Astrocyte (in vitro differentiated cells and primary cell): ENCODE results near the gene LHX2. TPM values are rescaled to one million over a fixed set of nuclear protein-coding genes. Genes with fewer than 3 reads are reported as not detected.

ENCODE experiments used
- DNase-seq: peaks from one replicate; pipeline ENCODE4 v3.0.0-alpha.2; 2010; ENCODE audit warnings: low read depth
- FAIRE-seq: peaks from 2 replicates; lab custom pipeline; 2011; peaks lifted over from hg19 to GRCh38; lab: Jason Lieb, UNC
- H2AFZ ChIP-seq: 2 replicates; pipeline ENCODE4 v1.6.0; 2012; ENCODE audit warnings: low read depth, low read length, inconsistent platforms
- H3K27ac ChIP-seq: 2 replicates; pipeline ENCODE4 v1.5.1; 2011; ENCODE audit warnings: low read depth, low read length, inconsistent platforms
- H3K27me3 ChIP-seq: 2 replicates; pipeline ENCODE4 v1.6.0; 2011; ENCODE audit warnings: low read length, inconsistent platforms; ENCODE audit not compliant: insufficient read depth
- H3K36me3 ChIP-seq: 2 replicates; pipeline ENCODE4 v1.5.1; 2011; ENCODE audit warnings: low read length, inconsistent platforms; ENCODE audit not compliant: insufficient read depth
- H3K4me1 ChIP-seq: 2 replicates; pipeline ENCODE4 v1.5.1; 2011; ENCODE audit warnings: low read length, inconsistent platforms; ENCODE audit not compliant: insufficient read depth
- H3K4me2 ChIP-seq: 2 replicates; pipeline ENCODE4 v1.6.0; 2012; ENCODE audit warnings: low read length, inconsistent platforms
- H3K4me3 ChIP-seq: 2 replicates; pipeline ENCODE4 v1.5.1; 2011; ENCODE audit warnings: low read depth, mild to moderate bottlenecking, low read length, inconsistent platforms; ENCODE audit not compliant: insufficient read depth
- H3K79me2 ChIP-seq: 2 replicates; pipeline ENCODE4 v1.6.0; 2012; ENCODE audit warnings: mild to moderate bottlenecking, low read length, inconsistent platforms; ENCODE audit not compliant: insufficient read depth
- H3K9ac ChIP-seq: 2 replicates; pipeline ENCODE4 v1.6.0; 2012; ENCODE audit warnings: mild to moderate bottlenecking, low read length, inconsistent platforms
- H3K9me3 ChIP-seq: 2 replicates; pipeline ENCODE4 v1.5.1; 2012; ENCODE audit warnings: low read depth, mild to moderate bottlenecking, low read length, inconsistent platforms; ENCODE audit not compliant: insufficient read depth
- H4K20me1 ChIP-seq: 2 replicates; pipeline ENCODE4 v1.6.0; 2012; ENCODE audit warnings: low read length, inconsistent platforms; ENCODE audit not compliant: insufficient read depth
- H3K27ac Mint-ChIP-seq: one replicate; pipeline ENCODE4 v1.8.0; 2021; ENCODE audit warnings: mild to moderate bottlenecking, mixed read lengths; ENCODE audit not compliant: unreplicated experiment
- H3K27me3 Mint-ChIP-seq: one replicate; pipeline ENCODE4 v1.8.0; 2021; ENCODE audit warnings: low read depth, mixed read lengths; ENCODE audit not compliant: unreplicated experiment
- H3K36me3 Mint-ChIP-seq: one replicate; pipeline ENCODE4 v1.8.0; 2021; ENCODE audit warnings: low read depth, mixed read lengths; ENCODE audit not compliant: unreplicated experiment
- H3K4me1 Mint-ChIP-seq: one replicate; pipeline ENCODE4 v1.8.0; 2021; ENCODE audit warnings: low read depth, mixed read lengths; ENCODE audit not compliant: unreplicated experiment
- H3K4me3 Mint-ChIP-seq: one replicate; pipeline ENCODE4 v1.8.0; 2021; ENCODE audit warnings: mild to moderate bottlenecking, moderate library complexity, mixed read lengths; ENCODE audit not compliant: unreplicated experiment
- H3K9me3 Mint-ChIP-seq: one replicate; pipeline ENCODE4 v1.8.0; 2021; ENCODE audit warnings: mild to moderate bottlenecking, mixed read lengths; ENCODE audit not compliant: unreplicated experiment
- EZH2 ChIP-seq: IDR thresholded peaks from 2 replicates; pipeline ENCODE4 v1.6.1; 2012; ENCODE audit warnings: mild to moderate bottlenecking, low read length, inconsistent platforms; ENCODE audit not compliant: insufficient read depth
- total RNA-seq: library from RNA; stranded (reverse); gene quantifications from 2 replicates; pipeline ENCODE4 v1.2.1, GENCODE V29; 2021
- TF ChIP-seq, protein P1 (sequence below): IDR thresholded peaks from 2 replicates; pipeline ENCODE4 v1.5.1; 2011; ENCODE audit warnings: low read depth, mild to moderate bottlenecking, inconsistent platforms, low read length, moderate library complexity; ENCODE audit not compliant: insufficient read depth

Gene LHX2
- total RNA-seq, 1 donor from 2014 or later: 0.14 TPM

DNA sequence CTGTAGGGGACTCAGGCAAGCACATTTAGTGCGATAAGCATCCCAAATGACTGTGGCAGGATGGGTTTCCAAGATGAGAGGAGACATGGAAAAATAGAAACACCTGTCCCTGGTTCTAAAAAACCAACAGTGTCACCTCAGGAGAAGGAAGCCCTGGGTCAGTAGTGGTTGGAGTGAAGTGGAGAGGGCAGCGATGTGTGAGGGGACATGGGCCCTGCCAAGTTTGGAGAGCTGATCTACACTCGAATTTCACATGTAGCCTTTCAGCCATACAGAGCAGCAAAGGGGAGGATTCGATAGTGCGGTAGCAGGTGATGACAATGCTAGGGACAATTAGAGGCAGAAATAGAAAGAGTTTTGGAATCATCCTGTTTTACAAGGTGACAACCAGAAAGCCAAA, 32.6 kb upstream of the LHX2 start:
- H3K4me3 Mint-ChIP-seq: no peak overlapping the region

DNA sequence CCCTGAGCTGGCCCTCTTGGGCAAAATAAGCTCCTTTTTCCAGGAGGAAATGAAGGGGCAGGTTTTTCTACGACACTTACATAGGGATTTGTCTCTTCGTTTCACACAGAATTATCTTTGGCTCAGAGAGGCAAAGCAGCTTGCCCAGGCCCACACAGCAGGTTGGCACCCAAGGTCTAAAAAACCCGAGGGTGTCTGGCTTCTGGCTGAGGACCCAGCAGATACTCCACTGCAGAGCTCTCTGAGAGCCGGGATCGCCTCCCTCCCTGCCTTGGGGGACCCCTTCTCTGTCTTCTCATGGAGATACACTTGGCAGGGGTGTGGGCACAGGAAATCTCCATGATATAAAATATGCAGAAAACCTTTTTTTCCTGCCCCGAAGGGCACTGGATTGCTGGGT, 29.0 kb upstream of the LHX2 start:
- Histone ChIP-seq H3K4me3 (no peak overlapping the region), H3K4me1 (no peaks in the 10 kb centered on the region), H3K9ac (no peak overlapping the region), H3K79me2 (no peaks in the 10 kb centered on the region), H3K4me2 (no peak overlapping the region), H3K36me3 (no peaks in the 10 kb centered on the region), H4K20me1 (no peaks in the 10 kb centered on the region), H3K27ac (no peak overlapping the region), H3K9me3 (no peaks in the 10 kb centered on the region), H3K27me3 (peaks cover 46% of the 10 kb centered on the region), H2AFZ (no peak overlapping the region)
- Mint-ChIP-seq H3K4me1 (no peaks in the 10 kb centered on the region), H3K27ac (no peak overlapping the region), H3K9me3 (peaks cover 10% of the 10 kb centered on the region), H3K36me3 (no peaks in the 10 kb centered on the region), H3K4me3 (no peak overlapping the region), H3K27me3 (peaks cover 86% of the 10 kb centered on the region)
- no peak for TF ChIP-seq EZH2
- TF ChIP-seq, protein P1, sequence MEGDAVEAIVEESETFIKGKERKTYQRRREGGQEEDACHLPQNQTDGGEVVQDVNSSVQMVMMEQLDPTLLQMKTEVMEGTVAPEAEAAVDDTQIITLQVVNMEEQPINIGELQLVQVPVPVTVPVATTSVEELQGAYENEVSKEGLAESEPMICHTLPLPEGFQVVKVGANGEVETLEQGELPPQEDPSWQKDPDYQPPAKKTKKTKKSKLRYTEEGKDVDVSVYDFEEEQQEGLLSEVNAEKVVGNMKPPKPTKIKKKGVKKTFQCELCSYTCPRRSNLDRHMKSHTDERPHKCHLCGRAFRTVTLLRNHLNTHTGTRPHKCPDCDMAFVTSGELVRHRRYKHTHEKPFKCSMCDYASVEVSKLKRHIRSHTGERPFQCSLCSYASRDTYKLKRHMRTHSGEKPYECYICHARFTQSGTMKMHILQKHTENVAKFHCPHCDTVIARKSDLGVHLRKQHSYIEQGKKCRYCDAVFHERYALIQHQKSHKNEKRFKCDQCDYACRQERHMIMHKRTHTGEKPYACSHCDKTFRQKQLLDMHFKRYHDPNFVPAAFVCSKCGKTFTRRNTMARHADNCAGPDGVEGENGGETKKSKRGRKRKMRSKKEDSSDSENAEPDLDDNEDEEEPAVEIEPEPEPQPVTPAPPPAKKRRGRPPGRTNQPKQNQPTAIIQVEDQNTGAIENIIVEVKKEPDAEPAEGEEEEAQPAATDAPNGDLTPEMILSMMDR: no peak
- DNase-seq: no peak
- FAIRE-seq: no peak

More for the DNA sequence above, 32.6 kb upstream of the LHX2 start:
- Histone ChIP-seq H3K27me3 (peaks cover 36% of the 10 kb centered on the region), H3K36me3 (no peaks in the 10 kb centered on the region), H3K27ac (no peak overlapping the region), H4K20me1 (no peaks in the 10 kb centered on the region), H2AFZ (no peak overlapping the region), H3K9ac (no peak overlapping the region), H3K4me1 (no peaks in the 10 kb centered on the region), H3K9me3 (no peaks in the 10 kb centered on the region), H3K4me2 (no peak overlapping the region), H3K4me3 (no peak overlapping the region), H3K79me2 (no peaks in the 10 kb centered on the region)
- TF ChIP-seq EZH2: no peak
- TF ChIP-seq, protein P1: no peak
- Mint-ChIP-seq H3K36me3 (no peaks in the 10 kb centered on the region), H3K9me3 (peaks cover 4% of the 10 kb centered on the region), H3K27ac (no peak overlapping the region), H3K4me1 (no peaks in the 10 kb centered on the region), H3K27me3 (peaks cover 67% of the 10 kb centered on the region)
- FAIRE-seq (no peak), DNase-seq (no peak)

DNA sequence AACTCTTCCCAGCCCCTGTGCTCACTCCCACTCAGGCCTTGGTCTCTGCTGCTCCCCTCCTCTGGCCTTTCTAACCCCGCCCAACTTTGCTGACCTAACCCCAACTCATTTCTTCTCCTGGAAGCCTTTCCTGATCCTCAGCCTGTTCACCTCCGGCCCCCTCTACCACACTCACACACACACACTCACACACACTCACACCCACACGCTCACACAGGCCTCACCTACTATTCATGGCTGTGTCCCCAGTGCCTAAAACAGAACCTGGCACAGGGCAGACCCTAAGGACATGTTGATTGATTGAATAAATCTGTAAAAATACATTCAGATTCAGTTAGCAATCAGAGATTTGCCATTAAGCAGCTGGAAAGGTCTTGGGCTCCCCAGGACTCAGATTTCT, 28.5 kb upstream of the LHX2 start:
- Histone ChIP-seq H4K20me1 (no peaks in the 10 kb centered on the region), H3K9me3 (no peaks in the 10 kb centered on the region), H3K27ac (no peak overlapping the region), H3K36me3 (no peaks in the 10 kb centered on the region), H3K4me2 (no peak overlapping the region), H3K9ac (no peak overlapping the region), H3K4me3 (no peak overlapping the region), H3K27me3 (peaks cover 46% of the 10 kb centered on the region), H3K79me2 (no peaks in the 10 kb centered on the region), H3K4me1 (no peaks in the 10 kb centered on the region), H2AFZ (no peak overlapping the region)
- no peaks in the 10 kb centered on the region for H3K36me3 Mint-ChIP-seq
- peaks cover 90% of the 10 kb centered on the region for H3K27me3 Mint-ChIP-seq
- H3K4me1 Mint-ChIP-seq: no peaks in the 10 kb centered on the region
- H3K4me3 Mint-ChIP-seq: no peak overlapping the region
- no peak for DNase-seq
- FAIRE-seq: no peak
- TF ChIP-seq EZH2: no peak
- TF ChIP-seq, protein P1: no peak
- H3K9me3 Mint-ChIP-seq: peaks cover 10% of the 10 kb centered on the region
- no peak overlapping the region for H3K27ac Mint-ChIP-seq
